HG03060 (cell line): ENCODE data around the gene ARHGAP42.

Source experiments
- ATAC-seq: cut with Tn5 transposase; IDR thresholded peaks from one replicate; pipeline ENCODE4 v1.9.1; 2021; ENCODE audit warnings: low read depth, moderate number of reproducible peaks; ENCODE audit not compliant: unreplicated experiment

Gene ARHGAP42

GRCh38 chr11:100756559-100756958 lies 69.5 kb downstream of the ARHGAP42 start:
- ATAC-seq: no peak

DNA sequence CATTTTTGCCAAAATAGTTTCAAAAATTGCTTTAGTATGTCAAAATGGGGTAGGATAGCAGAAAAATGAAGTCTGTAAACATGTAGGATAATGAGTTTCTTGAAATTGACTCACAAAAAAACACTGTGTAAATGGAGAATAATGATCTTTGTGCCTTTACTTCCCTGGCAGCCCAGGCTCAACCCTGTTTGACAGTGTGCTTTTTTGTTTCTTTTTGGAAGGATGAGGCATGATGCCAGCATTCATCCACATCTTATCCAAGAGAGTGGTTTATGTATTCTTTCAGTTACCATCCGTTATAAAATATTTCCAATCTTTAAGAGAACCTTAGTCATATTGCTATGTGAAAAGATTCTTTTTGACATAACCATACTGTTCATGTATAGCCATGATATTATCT lies 70.6 kb downstream of the ARHGAP42 start:
- ATAC-seq: no peak

GRCh38 chr11:100759106-100759505 lies 72.0 kb downstream of the ARHGAP42 start:
- ATAC-seq: no peak

DNA sequence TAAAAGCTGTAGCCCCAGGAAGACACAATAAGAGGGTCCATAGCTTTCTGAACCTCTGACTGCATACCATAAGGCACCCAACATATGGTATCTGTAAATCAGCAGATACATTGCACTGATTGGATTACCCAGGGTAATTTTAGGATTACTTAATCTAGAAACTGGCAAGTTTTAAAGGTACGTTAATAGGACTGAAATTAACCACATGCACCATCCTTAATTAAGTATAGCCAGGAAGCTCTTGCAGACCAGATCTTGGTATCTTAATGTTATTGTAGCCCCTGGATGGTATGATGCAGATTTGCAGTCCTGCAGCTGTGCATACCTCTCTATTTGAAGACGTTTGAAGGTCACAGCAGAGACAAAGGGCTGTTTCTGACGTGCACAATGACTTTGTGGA lies 72.8 kb downstream of the ARHGAP42 start:
- no peak for ATAC-seq

GRCh38 chr11:100760744-100761143 lies 73.7 kb downstream of the ARHGAP42 start:
- no peak for ATAC-seq

DNA sequence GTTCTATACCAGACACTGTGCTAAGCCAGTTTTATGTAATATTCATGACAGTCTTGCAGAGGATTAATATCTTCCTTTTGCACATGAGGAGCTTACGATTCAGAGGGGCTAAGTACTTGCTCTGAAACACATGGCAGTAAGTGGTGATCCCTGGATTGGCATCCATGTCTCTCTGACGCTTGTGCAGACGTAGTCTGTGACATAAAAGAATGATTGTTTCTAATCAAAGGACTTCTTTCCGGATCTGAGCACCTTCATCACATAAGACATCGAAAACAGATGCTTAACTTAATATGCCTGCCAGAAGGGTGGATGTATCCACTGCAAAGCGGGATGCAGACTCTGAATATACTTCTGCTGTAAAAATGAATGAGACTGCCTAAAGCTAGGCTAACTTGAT lies 74.8 kb downstream of the ARHGAP42 start:
- no peak for ATAC-seq

DNA sequence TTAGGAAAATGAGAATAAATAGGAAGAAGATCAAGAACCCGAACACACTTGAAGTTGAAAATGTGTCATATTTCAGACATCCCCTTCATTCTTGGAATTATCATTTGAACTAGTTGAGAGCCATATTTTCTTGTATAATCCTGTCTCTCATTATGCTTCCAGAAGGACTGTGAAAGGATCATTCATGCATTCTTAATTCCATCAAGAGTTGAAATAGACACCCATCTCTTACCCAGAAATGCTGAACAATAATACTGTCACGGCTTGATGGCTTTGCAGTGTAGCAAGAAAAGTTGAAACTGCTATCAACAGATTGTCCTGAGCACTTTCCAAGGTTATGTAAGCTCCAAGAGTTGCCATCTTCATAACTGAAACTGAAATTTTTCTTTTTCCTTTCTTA lies 79.7 kb downstream of the ARHGAP42 start:
- ATAC-seq: no peak

- ATAC-seq: no peak
Observed at GRCh38 chr11:100769165-100769564, 82.1 kb downstream of the ARHGAP42 start.

GRCh38 chr11:100769617-100770016 lies 82.5 kb downstream of the ARHGAP42 start:
- no peak for ATAC-seq

- no peak for ATAC-seq
Observed at GRCh38 chr11:100774132-100774531, 87.0 kb downstream of the ARHGAP42 start.

DNA sequence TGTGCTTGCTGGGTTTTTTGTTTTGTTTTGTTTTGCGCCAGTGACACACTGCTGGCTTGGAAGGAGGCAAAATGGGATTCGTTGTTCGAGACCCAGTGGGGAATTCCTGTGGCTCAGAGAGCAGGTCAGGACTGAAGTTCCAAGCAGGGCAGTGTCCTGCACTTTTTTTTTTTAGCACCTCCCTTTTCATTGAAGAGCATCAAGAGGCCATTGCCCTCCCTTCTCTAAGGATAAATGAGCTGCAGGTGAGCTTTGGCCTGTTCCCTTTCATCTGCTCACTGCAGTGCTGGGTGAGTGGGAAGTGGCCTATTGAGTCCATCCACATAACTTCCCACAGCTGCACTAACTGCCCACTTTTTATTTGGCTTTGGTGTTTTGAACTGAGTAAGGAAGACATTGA lies 87.8 kb downstream of the ARHGAP42 start:
- ATAC-seq: no peak

DNA sequence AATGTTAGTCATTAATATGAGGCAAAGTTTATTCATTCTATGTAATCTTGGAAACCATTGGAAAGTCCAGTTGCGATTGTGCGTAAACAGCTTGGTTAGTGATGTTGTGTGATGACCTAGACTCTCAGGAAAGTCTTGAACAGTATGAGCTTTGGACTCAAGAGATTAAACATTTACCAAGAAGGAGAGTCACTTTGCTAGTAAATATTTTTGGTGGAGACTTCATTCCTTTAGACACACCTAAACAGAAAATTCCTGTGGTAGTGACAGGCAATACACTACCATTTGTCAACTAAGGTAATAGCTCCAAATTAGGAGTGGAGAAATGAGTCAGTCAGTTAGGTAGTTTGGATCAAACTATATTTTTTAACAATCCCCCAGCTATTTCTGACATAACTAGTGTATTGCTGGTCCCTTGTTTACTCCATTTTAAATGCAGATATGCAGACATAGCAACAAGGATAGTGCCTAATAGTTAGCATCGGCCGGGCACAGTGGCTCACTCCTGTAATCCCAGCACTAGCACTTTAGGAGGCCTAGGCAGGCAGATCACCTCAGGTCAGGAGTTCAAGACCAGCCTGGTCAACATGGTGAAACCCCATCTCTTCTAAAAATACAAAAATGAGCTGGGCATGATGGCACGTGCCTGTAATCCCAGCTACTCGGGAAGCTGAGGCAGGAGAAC lies 89.3 kb downstream of the ARHGAP42 start:
- ATAC-seq: no peak

DNA sequence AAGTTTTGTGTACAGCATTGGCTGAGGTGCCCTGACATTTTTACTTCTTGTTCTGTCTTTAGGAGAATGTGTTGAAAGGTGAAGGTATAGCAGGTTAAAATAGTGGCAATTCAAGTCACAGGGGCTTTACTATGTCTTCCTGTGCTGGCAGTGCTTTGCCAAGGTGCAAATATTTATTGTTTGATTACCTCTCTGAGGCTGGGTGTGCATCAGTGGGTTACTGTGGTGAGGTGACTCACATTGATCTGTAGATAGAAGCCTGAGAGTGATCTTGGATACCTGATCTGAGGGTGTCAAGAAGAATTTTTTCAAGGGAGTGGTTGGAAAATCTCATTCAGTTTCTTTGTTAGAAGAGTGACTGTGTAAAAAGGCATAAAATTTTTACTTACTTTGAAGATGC lies 90.0 kb downstream of the ARHGAP42 start:
- ATAC-seq: no peak

DNA sequence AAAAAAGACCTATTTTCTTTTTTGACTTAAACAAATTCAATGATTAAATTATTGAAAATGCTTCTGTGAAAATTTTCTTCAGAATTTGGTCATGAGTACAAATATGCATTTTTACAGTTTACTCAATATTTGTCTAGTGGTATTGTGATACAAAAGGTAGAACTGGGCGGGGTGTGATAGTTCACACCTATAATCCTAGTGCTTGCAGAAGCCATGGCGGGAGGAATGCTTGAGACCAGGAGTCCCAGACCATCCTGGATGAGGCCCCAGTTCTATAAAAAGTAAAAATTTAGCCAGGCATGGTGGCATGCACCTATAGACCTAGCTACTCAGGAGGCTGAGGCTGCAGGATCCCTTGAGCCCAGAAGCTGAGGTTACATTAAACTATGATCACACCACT lies 90.6 kb downstream of the ARHGAP42 start:
- no peak for ATAC-seq

- ATAC-seq: no peak
Observed at GRCh38 chr11:100778166-100778785, 91.2 kb downstream of the ARHGAP42 start.

GRCh38 chr11:100780470-100780869 lies 93.4 kb downstream of the ARHGAP42 start:
- no peak for ATAC-seq

- ATAC-seq: no peak
Observed at GRCh38 chr11:100785148-100785983, 98.3 kb downstream of the ARHGAP42 start.

DNA sequence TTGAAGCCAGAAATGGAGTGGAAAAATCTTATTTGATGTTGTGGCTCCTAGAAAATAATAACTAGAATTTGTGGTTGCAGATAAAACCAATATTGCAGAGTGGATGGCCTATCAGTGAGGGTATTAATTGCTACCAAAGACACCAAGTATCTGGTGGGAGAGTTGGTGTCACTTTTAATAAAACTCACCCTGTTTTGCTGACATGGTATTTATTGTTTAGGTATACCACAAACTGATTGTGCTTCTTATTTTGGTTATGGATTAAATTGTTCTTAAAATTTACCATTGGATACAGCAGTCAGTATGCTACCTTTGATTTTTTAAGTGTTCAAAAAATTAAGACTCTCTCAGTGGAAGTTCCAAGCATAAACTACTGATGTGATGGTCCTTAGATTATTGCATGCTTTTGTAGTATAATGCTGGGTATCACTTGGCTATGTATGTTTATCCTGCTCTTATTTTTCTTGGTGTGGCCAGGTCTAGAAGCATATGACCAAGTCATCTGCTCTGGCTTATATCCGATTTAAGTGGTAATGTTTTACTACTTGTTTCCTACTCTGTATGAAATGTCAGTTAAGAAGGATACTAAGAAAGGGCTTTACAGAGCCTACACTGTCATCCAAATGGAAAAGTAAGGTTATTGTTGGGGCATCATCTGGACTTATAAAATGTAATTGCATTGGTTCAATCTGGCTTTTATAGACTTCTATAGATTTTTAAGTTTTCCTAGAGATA lies 101.6 kb downstream of the ARHGAP42 start:
- ATAC-seq: no peak

DNA sequence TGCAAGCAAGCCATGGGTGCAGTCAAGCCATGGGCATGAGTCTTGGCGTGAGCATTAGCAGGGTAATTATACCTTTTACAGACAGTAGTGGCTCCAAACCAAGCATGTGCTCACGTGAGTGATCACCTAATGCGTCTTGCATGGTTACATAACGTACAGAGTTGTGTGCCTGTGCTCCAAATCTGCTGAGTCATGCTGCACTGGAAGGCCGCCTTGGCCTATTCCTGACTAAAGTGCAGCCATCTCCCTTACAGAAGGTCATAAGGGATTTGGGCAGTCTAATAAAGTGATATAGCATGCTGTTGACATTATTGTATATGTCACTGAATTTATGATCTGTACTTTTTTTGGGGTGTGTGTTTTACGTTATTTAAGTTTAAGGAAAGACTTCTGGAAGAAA lies 102.4 kb downstream of the ARHGAP42 start:
- no peak for ATAC-seq

- ATAC-seq: no peak
Observed at GRCh38 chr11:100790073-100790472, 103.0 kb downstream of the ARHGAP42 start.

GRCh38 chr11:100791103-100791502 lies 104.0 kb downstream of the ARHGAP42 start:
- ATAC-seq: no peak
